Panc1 (cell line): ENCODE measurements around the gene DNMT3A. TPM values are rescaled to one million over a fixed set of nuclear protein-coding genes. Genes with fewer than 3 reads are reported as not detected.

ENCODE experiments used
- ATAC-seq: fragments of 200-7000 bp; cut with Tn5 transposase; 2 replicates; pipeline ENCODE4 v1.9.1; 2020; ENCODE audit warnings: mild to moderate bottlenecking, moderate library complexity
- BruUV-seq: library from RNA; stranded (reverse); fragments of 400-500 nt; replicated peaks from 2 replicates; lab custom pipeline; 2021; lab: Mats Ljungman, UMichigan
- CTCF ChIA-PET: fragments of 300-600 bp; sonication (Branson Sonifier 250); formaldehyde crosslinking; loops from one replicate; lab custom pipeline; 2022; ENCODE audit warnings: antibody characterized with exemption; lab: Charles Lee
- POLR2A ChIA-PET: fragments of 300-600 bp; sonication (Branson Sonifier 250); formaldehyde crosslinking; loops from one replicate; lab custom pipeline; 2022; ENCODE audit warnings: antibody characterized with exemption; lab: Charles Lee
- DNase-seq: peaks from one replicate; pipeline ENCODE4 v3.0.0-alpha.2; 2010; ENCODE audit warnings: low read depth, low spot score
- H3K27ac ChIP-seq: 2 replicates; pipeline ENCODE4 v1.5.1; 2011; ENCODE audit warnings: mild to moderate bottlenecking, low read length, inconsistent platforms
- H3K27me3 ChIP-seq: fragments of 200-500 bp; sonication (Bioruptor generic); 2 replicates; pipeline ENCODE4 v1.6.0; 2014; ENCODE audit warnings: low read length, inconsistent platforms; ENCODE audit not compliant: control insufficient read depth, insufficient read depth
- H3K36me3 ChIP-seq: fragments of 200-500 bp; sonication (Bioruptor generic); 2 replicates; pipeline ENCODE4 v1.5.1; 2014; ENCODE audit warnings: inconsistent platforms, mild to moderate bottlenecking, low read length, moderate library complexity; ENCODE audit not compliant: control insufficient read depth, insufficient read depth
- H3K4me1 ChIP-seq: 2 replicates; pipeline ENCODE4 v1.5.1; 2011; ENCODE audit warnings: inconsistent platforms, mild to moderate bottlenecking, low read length, moderate library complexity; ENCODE audit not compliant: control insufficient read depth, insufficient read depth
- H3K4me3 ChIP-seq, 2 experiments: 2 replicates each; pipeline ENCODE4 v1.5.1; 2011 to 2012; ENCODE audit warnings: low read depth in 2 of 2, low read length in 2 of 2, mild to moderate bottlenecking in 2 of 2, inconsistent platforms in 1 of 2, moderate library complexity in 1 of 2
- H3K9me3 ChIP-seq: fragments of 200-500 bp; sonication (Bioruptor generic); 2 replicates; pipeline ENCODE4 v1.5.1; 2014; ENCODE audit warnings: low read depth, mild to moderate bottlenecking, inconsistent platforms, low read length, moderate library complexity; ENCODE audit not compliant: control insufficient read depth, insufficient read depth
- CTCF ChIP-seq: fragments of 450-650 bp; IDR thresholded peaks from 2 replicates; pipeline ENCODE4 v1.5.1; 2017; ENCODE audit warnings: mild to moderate bottlenecking
- POLR2AphosphoS5 ChIP-seq: IDR thresholded peaks from 2 replicates; pipeline ENCODE4 v1.6.1; 2012; ENCODE audit warnings: mild to moderate bottlenecking, low read depth, low read length, moderate library complexity
- SIN3A ChIP-seq: IDR thresholded peaks from 2 replicates; pipeline ENCODE4 v1.6.1; 2012; ENCODE audit warnings: low read depth, mild to moderate bottlenecking, low read length, moderate library complexity, borderline replicate concordance; ENCODE audit not compliant: insufficient read depth
- TCF7L2 ChIP-seq: IDR thresholded peaks from 2 replicates; pipeline ENCODE4 v1.6.1; 2011; ENCODE audit warnings: mild to moderate bottlenecking, low read depth, low read length, inconsistent platforms
- in situ Hi-C: cut with HindIII; loops from 2 replicates; pipeline ENCODE4 v1.10.0; 2016; ENCODE audit warnings: low sequenced_read_pairs, low pct_unique_long_range_greater_than_20kb
- intact Hi-C: fragments of 100-400 bp; cut with micrococcal nuclease; formaldehyde crosslinking; loops from one replicate; pipeline ENCODE4 v1.10.0; 2022; ENCODE audit not compliant: unreplicated experiment
- total RNA-seq: library from RNA; stranded (reverse); gene quantifications from one replicate; pipeline ENCODE4 v1.2.1, GENCODE V29; 2021; ENCODE audit not compliant: unreplicated experiment
- TF ChIP-seq, protein P1 (sequence below), 2 experiments: IDR thresholded peaks; 2 replicates each; pipeline ENCODE4 v1.6.1; 2011 to 2012; ENCODE audit warnings: low read depth in 2 of 2, control low read depth in 1 of 2, low read length in 1 of 2, mild to moderate bottlenecking in 1 of 2, moderate library complexity in 1 of 2; ENCODE audit not compliant: insufficient read depth in 1 of 2

The DNMT3A gene
- total RNA-seq, 1 experiment from 2014 or later: 29.3 TPM

DNA sequence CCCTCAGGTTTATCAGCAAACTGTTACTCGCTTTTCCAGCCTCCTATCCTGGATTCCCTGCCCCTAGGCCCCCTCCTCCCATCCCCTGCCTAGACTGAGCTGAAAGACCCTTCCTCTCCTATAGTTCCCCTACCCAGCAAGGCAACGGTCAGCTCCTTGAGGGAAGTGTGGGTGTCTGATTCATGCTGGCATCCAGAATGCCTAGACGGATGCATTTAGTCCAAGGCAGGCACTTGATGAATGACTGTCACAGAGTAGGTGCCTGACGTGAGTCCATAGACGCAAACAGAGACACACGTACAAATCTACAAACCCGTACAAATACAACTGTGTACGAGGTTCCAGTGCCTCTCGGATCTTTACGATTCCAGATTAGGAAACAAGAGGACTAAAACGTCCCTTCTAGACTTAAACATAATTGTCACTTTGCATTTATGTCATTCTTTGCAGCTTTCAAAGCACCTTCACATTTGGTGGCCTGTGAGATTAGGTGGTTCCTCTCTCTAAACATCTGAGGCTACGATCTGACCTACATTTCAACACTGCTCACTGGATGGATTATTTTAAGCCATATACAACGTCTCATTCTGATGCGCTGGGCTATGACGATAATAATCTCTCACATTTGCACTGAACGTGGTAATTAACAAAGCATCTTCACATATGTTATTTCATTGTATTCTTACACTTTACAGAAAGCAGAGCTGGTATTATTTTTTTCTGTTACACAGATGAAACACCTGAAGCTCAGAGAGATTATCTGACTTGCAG, 36.7 kb downstream of the DNMT3A start:
- no peak for DNase-seq
- in situ Hi-C loops: no loop called here
- ChIA-PET POLR2A (no interaction called here), CTCF (no interaction called here)
- H3K4me3 ChIP-seq: no peak overlapping the region
- intact Hi-C loops: no loop called here
- H3K27me3 ChIP-seq: no peaks in the 10 kb centered on the region
- no peaks in the 10 kb centered on the region for H3K36me3 ChIP-seq
- H3K9me3 ChIP-seq: no peaks in the 10 kb centered on the region
- no TSS peak for BruUV-seq
- TF ChIP-seq CTCF (no peak), SIN3A (no peak), TCF7L2 (no peak), POLR2AphosphoS5 (no peak)
- TF ChIP-seq, protein P1, sequence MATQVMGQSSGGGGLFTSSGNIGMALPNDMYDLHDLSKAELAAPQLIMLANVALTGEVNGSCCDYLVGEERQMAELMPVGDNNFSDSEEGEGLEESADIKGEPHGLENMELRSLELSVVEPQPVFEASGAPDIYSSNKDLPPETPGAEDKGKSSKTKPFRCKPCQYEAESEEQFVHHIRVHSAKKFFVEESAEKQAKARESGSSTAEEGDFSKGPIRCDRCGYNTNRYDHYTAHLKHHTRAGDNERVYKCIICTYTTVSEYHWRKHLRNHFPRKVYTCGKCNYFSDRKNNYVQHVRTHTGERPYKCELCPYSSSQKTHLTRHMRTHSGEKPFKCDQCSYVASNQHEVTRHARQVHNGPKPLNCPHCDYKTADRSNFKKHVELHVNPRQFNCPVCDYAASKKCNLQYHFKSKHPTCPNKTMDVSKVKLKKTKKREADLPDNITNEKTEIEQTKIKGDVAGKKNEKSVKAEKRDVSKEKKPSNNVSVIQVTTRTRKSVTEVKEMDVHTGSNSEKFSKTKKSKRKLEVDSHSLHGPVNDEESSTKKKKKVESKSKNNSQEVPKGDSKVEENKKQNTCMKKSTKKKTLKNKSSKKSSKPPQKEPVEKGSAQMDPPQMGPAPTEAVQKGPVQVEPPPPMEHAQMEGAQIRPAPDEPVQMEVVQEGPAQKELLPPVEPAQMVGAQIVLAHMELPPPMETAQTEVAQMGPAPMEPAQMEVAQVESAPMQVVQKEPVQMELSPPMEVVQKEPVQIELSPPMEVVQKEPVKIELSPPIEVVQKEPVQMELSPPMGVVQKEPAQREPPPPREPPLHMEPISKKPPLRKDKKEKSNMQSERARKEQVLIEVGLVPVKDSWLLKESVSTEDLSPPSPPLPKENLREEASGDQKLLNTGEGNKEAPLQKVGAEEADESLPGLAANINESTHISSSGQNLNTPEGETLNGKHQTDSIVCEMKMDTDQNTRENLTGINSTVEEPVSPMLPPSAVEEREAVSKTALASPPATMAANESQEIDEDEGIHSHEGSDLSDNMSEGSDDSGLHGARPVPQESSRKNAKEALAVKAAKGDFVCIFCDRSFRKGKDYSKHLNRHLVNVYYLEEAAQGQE (IDR thresholded peaks at IDR 0.05; ENCODE audit: insufficient read depth in 1 of 2, low read depth in 2 of 2, low read length in 1 of 2): no peak
- no peak overlapping the region for H3K27ac ChIP-seq
- no peaks in the 10 kb centered on the region for H3K4me1 ChIP-seq
- no peak for ATAC-seq

DNA sequence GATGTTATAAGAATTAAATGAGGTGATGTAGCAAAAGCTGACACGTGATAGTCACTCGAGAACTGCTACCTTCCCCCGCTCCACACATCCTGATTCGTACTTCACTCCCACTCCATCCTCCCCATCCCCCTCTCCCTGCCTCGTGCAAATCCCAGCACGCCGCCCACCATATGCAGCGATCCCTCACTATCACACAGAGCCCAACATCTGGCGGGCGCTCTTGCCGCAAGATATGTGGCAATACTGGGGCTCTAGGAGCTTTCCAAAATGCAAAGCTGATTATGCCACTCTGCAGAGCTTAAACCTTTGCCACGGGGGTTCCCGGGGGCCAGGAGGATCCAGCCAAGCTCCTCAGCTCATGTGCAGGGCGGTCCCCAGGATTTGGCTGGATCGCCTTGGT, 37.4 kb downstream of the DNMT3A start:
- DNase-seq (no peak), ATAC-seq (no peak)
- ChIA-PET POLR2A (no interaction called here), CTCF (no interaction called here)
- Histone ChIP-seq H3K4me1 (no peaks in the 10 kb centered on the region), H3K36me3 (no peaks in the 10 kb centered on the region), H3K27me3 (no peaks in the 10 kb centered on the region), H3K4me3 (no peak overlapping the region), H3K9me3 (no peaks in the 10 kb centered on the region), H3K27ac (no peak overlapping the region)
- TF ChIP-seq POLR2AphosphoS5: no peak
- TF ChIP-seq, protein P1 (IDR thresholded peaks at IDR 0.05; ENCODE audit: insufficient read depth in 1 of 2, low read depth in 2 of 2, low read length in 1 of 2): no peak
- no peak for TF ChIP-seq TCF7L2
- no peak for TF ChIP-seq CTCF
- no peak for TF ChIP-seq SIN3A
- in situ Hi-C loops: no loop called here
- intact Hi-C loops: no loop called here
- BruUV-seq: no TSS peak
